ENCODE measurements around the gene IL10RA.

The IL10RA gene

GRCh38 chr11:117966908-117967307 is 19.3 kb upstream of the IL10RA start:
- Histone ChIP-seq H3K4me3 (ENCODE audit: insufficient read length, low read depth) (no peak overlapping the region), H3K9me3 (ENCODE audit: insufficient read depth, low read length) (no peaks in the 10 kb centered on the region), H3K9ac (ENCODE audit: insufficient read length, low read depth) (no peak overlapping the region), H3K36me3 (ENCODE audit: insufficient read depth, insufficient read length, low read length) (no peaks in the 10 kb centered on the region), H3K27me3 (ENCODE audit: insufficient read depth, insufficient read length) (no peaks in the 10 kb centered on the region), H3K4me1 (ENCODE audit: insufficient read depth, insufficient read length) (no peaks in the 10 kb centered on the region)
- no peak for DNase-seq (ENCODE audit: low read depth, low spot score)
- TF ChIP-seq ZNF274 (IDR thresholded peaks at IDR 0.05; ENCODE audit: low read depth, low read length), result no peak
- no peak for TF ChIP-seq YY1 (IDR thresholded peaks at IDR 0.05; ENCODE audit: insufficient read depth, insufficient read length)
- TF ChIP-seq SUZ12 (IDR thresholded peaks at IDR 0.05; ENCODE audit: extremely low read depth, insufficient read depth, insufficient read length), result no peak

- Histone ChIP-seq H3K9ac (ENCODE audit: insufficient read length, low read depth) (no peak overlapping the region), H3K4me3 (ENCODE audit: insufficient read length, low read depth) (no peak overlapping the region), H3K4me1 (ENCODE audit: insufficient read depth, insufficient read length) (no peaks in the 10 kb centered on the region), H3K9me3 (ENCODE audit: insufficient read depth, low read length) (no peaks in the 10 kb centered on the region), H3K36me3 (ENCODE audit: insufficient read depth, insufficient read length, low read length) (no peaks in the 10 kb centered on the region), H3K27me3 (ENCODE audit: insufficient read depth, insufficient read length) (no peaks in the 10 kb centered on the region)
- TF ChIP-seq ZNF274 (IDR thresholded peaks at IDR 0.05; ENCODE audit: low read depth, low read length) (no peak), SUZ12 (IDR thresholded peaks at IDR 0.05; ENCODE audit: extremely low read depth, insufficient read depth, insufficient read length) (no peak), YY1 (IDR thresholded peaks at IDR 0.05; ENCODE audit: insufficient read depth, insufficient read length) (no peak)
- no peak for DNase-seq (ENCODE audit: low read depth, low spot score)
Measured at GRCh38 chr11:117969160-117969991, 16.8 kb upstream of the IL10RA start.

- no peak overlapping the region for H3K4me3 ChIP-seq (ENCODE audit: insufficient read length, low read depth)
- TF ChIP-seq YY1 (IDR thresholded peaks at IDR 0.05; ENCODE audit: insufficient read depth, insufficient read length) (no peak), ZNF274 (IDR thresholded peaks at IDR 0.05; ENCODE audit: low read depth, low read length) (no peak), SUZ12 (IDR thresholded peaks at IDR 0.05; ENCODE audit: extremely low read depth, insufficient read depth, insufficient read length) (no peak)
- no peaks in the 10 kb centered on the region for H3K9me3 ChIP-seq (ENCODE audit: insufficient read depth, low read length)
- DNase-seq (ENCODE audit: low read depth, low spot score), result no peak
- H3K36me3 ChIP-seq (ENCODE audit: insufficient read depth, insufficient read length, low read length), result no peaks in the 10 kb centered on the region
- H3K27me3 ChIP-seq (ENCODE audit: insufficient read depth, insufficient read length), result no peaks in the 10 kb centered on the region
- H3K4me1 ChIP-seq (ENCODE audit: insufficient read depth, insufficient read length), result no peaks in the 10 kb centered on the region
- H3K9ac ChIP-seq (ENCODE audit: insufficient read length, low read depth), result no peak overlapping the region
Measured at GRCh38 chr11:117970400-117971024, 15.7 kb upstream of the IL10RA start.

- Histone ChIP-seq H3K9me3 (ENCODE audit: insufficient read depth, low read length) (no peaks in the 10 kb centered on the region), H3K4me3 (ENCODE audit: insufficient read length, low read depth) (no peak overlapping the region), H3K9ac (ENCODE audit: insufficient read length, low read depth) (no peak overlapping the region), H3K36me3 (ENCODE audit: insufficient read depth, insufficient read length, low read length) (no peaks in the 10 kb centered on the region), H3K4me1 (ENCODE audit: insufficient read depth, insufficient read length) (no peaks in the 10 kb centered on the region), H3K27me3 (ENCODE audit: insufficient read depth, insufficient read length) (no peaks in the 10 kb centered on the region)
- TF ChIP-seq ZNF274 (IDR thresholded peaks at IDR 0.05; ENCODE audit: low read depth, low read length) (no peak), YY1 (IDR thresholded peaks at IDR 0.05; ENCODE audit: insufficient read depth, insufficient read length) (no peak)
- no peak for DNase-seq (ENCODE audit: low read depth, low spot score)
Measured at GRCh38 chr11:117972044-117972443, 14.2 kb upstream of the IL10RA start.

GRCh38 chr11:117972629-117973502 is 13.3 kb upstream of the IL10RA start:
- no peaks in the 10 kb centered on the region for H3K9me3 ChIP-seq (ENCODE audit: insufficient read depth, low read length)
- TF ChIP-seq ZNF274 (IDR thresholded peaks at IDR 0.05; ENCODE audit: low read depth, low read length) (no peak), YY1 (IDR thresholded peaks at IDR 0.05; ENCODE audit: insufficient read depth, insufficient read length) (no peak), SUZ12 (IDR thresholded peaks at IDR 0.05; ENCODE audit: extremely low read depth, insufficient read depth, insufficient read length) (no peak)
- DNase-seq (ENCODE audit: low read depth, low spot score), result no peak
- no peaks in the 10 kb centered on the region for H3K4me1 ChIP-seq (ENCODE audit: insufficient read depth, insufficient read length)
- H3K9ac ChIP-seq (ENCODE audit: insufficient read length, low read depth), result no peak overlapping the region
- H3K27me3 ChIP-seq (ENCODE audit: insufficient read depth, insufficient read length), result no peaks in the 10 kb centered on the region
- H3K36me3 ChIP-seq (ENCODE audit: insufficient read depth, insufficient read length, low read length), result no peaks in the 10 kb centered on the region
- H3K4me3 ChIP-seq (ENCODE audit: insufficient read length, low read depth), result no peak overlapping the region

GRCh38 chr11:117973503-117973860 is 12.7 kb upstream of the IL10RA start:
- Histone ChIP-seq H3K36me3 (ENCODE audit: insufficient read depth, insufficient read length, low read length) (no peaks in the 10 kb centered on the region), H3K4me1 (ENCODE audit: insufficient read depth, insufficient read length) (no peaks in the 10 kb centered on the region), H3K9ac (ENCODE audit: insufficient read length, low read depth) (no peak overlapping the region), H3K4me3 (ENCODE audit: insufficient read length, low read depth) (no peak overlapping the region), H3K27me3 (ENCODE audit: insufficient read depth, insufficient read length) (no peaks in the 10 kb centered on the region), H3K9me3 (ENCODE audit: insufficient read depth, low read length) (no peaks in the 10 kb centered on the region)
- no peak for DNase-seq (ENCODE audit: low read depth, low spot score)
- TF ChIP-seq YY1 (IDR thresholded peaks at IDR 0.05; ENCODE audit: insufficient read depth, insufficient read length) (no peak), ZNF274 (IDR thresholded peaks at IDR 0.05; ENCODE audit: low read depth, low read length) (no peak), SUZ12 (IDR thresholded peaks at IDR 0.05; ENCODE audit: extremely low read depth, insufficient read depth, insufficient read length) (no peak)

GRCh38 chr11:117976445-117976844 is 9.7 kb upstream of the IL10RA start:
- Histone ChIP-seq H3K36me3 (ENCODE audit: insufficient read depth, insufficient read length, low read length) (no peaks in the 10 kb centered on the region), H3K4me3 (ENCODE audit: insufficient read length, low read depth) (no peak overlapping the region), H3K9ac (ENCODE audit: insufficient read length, low read depth) (no peak overlapping the region), H3K27me3 (ENCODE audit: insufficient read depth, insufficient read length) (no peaks in the 10 kb centered on the region), H3K9me3 (ENCODE audit: insufficient read depth, low read length) (no peaks in the 10 kb centered on the region), H3K4me1 (ENCODE audit: insufficient read depth, insufficient read length) (no peaks in the 10 kb centered on the region)
- TF ChIP-seq SUZ12 (IDR thresholded peaks at IDR 0.05; ENCODE audit: extremely low read depth, insufficient read depth, insufficient read length), result no peak
- no peak for TF ChIP-seq YY1 (IDR thresholded peaks at IDR 0.05; ENCODE audit: insufficient read depth, insufficient read length)
- TF ChIP-seq ZNF274 (IDR thresholded peaks at IDR 0.05; ENCODE audit: low read depth, low read length), result no peak
- DNase-seq (ENCODE audit: low read depth, low spot score), result no peak
